ENCODE results near the gene MDM1. TPM values are rescaled to one million over a fixed set of nuclear protein-coding genes. Genes with fewer than 3 reads are reported as not detected.

Gene MDM1
- total RNA-seq, 1 experiment from 2014 or later = 10.0 TPM

Other genes starting within 250 kb of the MDM1 start
- 0.44 TPM for gene IFNG, start 172.6 kb downstream of the MDM1 start, total RNA-seq (2021; ENCODE audit: unreplicated experiment)
- not detected for gene IL26, start 106.6 kb downstream of the MDM1 start, total RNA-seq (2021; ENCODE audit: unreplicated experiment)
- not detected for gene IL22, start 78.8 kb downstream of the MDM1 start, total RNA-seq (2021; ENCODE audit: unreplicated experiment)